GM12873 (cell line): ENCODE data around the gene USP28.

Source experiments
- CTCF ChIP-seq: IDR thresholded peaks from 2 replicates; pipeline ENCODE4 v1.5.1; 2012; ENCODE audit warnings: low read depth, mild to moderate bottlenecking, moderate library complexity, low read length, control low read depth; ENCODE audit not compliant: insufficient read depth; ENCODE audit errors: missing control alignments

The USP28 gene

GRCh38 chr11:113781682-113782081 lies 93.7 kb downstream of the USP28 start:
- no peak for TF ChIP-seq CTCF

DNA sequence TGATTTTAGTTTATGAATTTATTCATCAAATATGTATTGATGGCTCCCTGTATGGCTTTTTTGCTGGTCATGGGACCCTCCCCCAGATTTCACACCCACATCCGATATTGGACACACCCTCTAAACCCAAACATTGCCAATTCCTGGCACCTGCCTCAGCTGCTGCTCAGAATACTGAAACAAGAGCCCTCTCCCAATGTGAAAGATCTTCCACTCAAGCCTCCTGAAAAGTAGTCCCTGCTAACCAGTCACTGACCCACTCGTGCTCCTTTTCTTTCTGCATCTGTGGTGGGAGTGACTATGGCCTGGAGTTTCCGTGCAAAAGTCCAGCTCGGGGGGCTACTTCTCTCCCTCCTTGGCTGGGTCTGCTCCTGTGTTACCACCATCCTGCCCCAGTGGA lies 95.9 kb downstream of the USP28 start, which contains the start of gene CLDN25:
TSS of gene CLDN25 (plus strand) at position 301 of the 400 bp plus-strand sequence. CDS start at position 301, 0 bp downstream.
- no peak for TF ChIP-seq CTCF

- no peak for TF ChIP-seq CTCF
These were observed 97.1 kb downstream of the USP28 start for GRCh38 chr11:113778111-113778910.

- TF ChIP-seq CTCF, result no peak
These were observed 101.2 kb downstream of the USP28 start for GRCh38 chr11:113774174-113774503.

DNA sequence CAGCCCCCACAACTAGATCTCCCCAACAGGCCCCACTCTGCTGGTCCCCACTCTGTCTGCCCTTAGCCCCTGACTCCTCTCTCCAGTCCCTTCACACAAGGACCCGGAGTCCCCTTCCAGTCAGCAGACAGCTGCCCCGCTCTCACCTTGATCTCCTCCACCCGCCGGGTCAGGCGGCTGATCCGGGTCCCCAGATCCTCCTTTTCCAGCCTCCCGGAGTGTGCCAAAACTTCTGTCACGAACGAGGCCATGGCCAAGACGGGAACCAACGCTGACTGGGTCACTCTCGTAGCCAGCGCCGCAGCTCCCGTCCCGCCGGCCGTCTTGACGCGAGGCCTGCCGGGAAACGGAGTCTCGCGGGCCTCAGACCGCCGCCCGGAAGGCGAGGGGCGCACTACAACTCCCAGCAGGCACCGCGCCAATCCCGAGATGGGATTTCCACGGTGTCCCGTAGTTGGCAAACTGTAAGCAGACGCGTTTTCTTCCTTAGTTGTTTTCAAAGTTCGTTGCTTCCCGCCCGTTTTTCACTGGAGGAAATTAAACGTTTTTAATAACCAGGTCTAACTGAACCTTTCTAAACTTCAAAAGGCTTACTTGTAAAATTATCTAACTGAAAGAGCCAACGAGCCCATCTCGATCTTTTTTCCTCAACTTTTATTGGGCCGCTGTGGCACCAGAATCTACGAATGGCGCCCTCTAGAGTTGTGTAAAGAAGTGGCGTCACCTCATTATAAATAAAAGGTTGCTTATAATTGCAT lies 101.8 kb downstream of the USP28 start, which contains the start of gene ZW10:
TSS of gene ZW10 (minus strand) at position 277 of the 758 bp plus-strand sequence. CDS start at position 251, 26 bp downstream.
- peak; percentile 74 for TF ChIP-seq CTCF

DNA sequence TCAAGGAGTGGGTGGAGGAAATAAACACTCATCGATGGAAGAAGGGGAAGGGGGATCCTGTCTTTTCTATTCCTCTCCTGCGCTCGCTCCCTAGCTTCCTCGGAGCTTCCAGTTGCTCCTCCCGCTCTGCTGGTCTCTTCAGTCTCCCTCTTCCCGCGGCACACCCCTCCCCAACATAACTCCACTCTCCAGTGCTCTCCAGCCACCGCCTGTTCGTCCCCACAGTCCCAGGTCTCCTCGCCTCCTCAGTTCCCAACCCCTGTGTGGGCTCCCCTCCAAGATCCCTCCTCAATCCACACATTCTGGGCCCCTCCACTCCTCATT lies 102.3 kb downstream of the USP28 start:
- TF ChIP-seq CTCF, result no peak

DNA sequence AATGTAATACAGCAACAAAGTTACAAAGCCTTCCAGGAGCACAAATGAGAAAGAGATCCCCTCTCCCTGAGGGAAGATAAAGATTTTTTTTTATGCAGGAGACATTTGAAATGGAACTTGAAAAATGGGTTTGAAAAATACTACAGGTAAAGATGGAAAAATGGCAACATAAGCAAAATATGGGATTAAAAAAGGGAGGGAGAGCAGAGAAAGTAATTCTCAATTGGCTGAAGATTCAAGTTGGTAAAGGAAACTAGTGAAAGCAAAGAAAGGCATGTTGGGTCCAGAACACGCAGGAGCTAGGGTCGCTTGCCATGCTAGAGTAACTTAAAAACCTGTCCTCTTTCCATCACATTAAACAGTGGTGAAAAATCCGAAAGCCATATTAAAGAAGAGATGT lies 103.4 kb downstream of the USP28 start:
- TF ChIP-seq CTCF, result no peak
